Ishikawa (cell line): Measurements from ENCODE around the gene BIN1.

Source experiments
- CEBPB ChIP-seq: IDR thresholded peaks from 2 replicates; pipeline ENCODE4 v1.6.1; 2012
- CREB1 ChIP-seq: IDR thresholded peaks from 2 replicates; pipeline ENCODE4 v1.6.1; 2012; ENCODE audit warnings: low read depth
- EP300 ChIP-seq: IDR thresholded peaks from 2 replicates; pipeline ENCODE4 v1.6.1; 2012; ENCODE audit warnings: borderline replicate concordance
- NFIC ChIP-seq: IDR thresholded peaks from 2 replicates; pipeline ENCODE4 v1.6.1; 2012
- RAD21 ChIP-seq: IDR thresholded peaks from 2 replicates; pipeline ENCODE4 v1.6.1; 2012; ENCODE audit warnings: low read depth
- REST ChIP-seq: IDR thresholded peaks from 2 replicates; pipeline ENCODE4 v1.6.1; 2012; ENCODE audit warnings: low read depth, mild to moderate bottlenecking
- TAF1 ChIP-seq: IDR thresholded peaks from 2 replicates; pipeline ENCODE4 v1.6.1; 2012; ENCODE audit warnings: low read depth, mild to moderate bottlenecking
- TEAD4 ChIP-seq: IDR thresholded peaks from 2 replicates; pipeline ENCODE4 v1.6.1; 2012
- USF1 ChIP-seq: IDR thresholded peaks from 2 replicates; pipeline ENCODE4 v1.6.1; 2012
- YY1 ChIP-seq: IDR thresholded peaks from 2 replicates; pipeline ENCODE4 v1.6.1; 2012; ENCODE audit warnings: low read depth
- ZBTB7A ChIP-seq: IDR thresholded peaks from 2 replicates; pipeline ENCODE4 v1.6.1; 2012; ENCODE audit warnings: low read depth

GRCh38 chr2:127012868-127013267 lies 94.1 kb downstream of the BIN1 start:
- no peak for TF ChIP-seq CEBPB
- no peak for TF ChIP-seq EP300
- TF ChIP-seq YY1 = no peak
- TF ChIP-seq USF1 = no peak
- TF ChIP-seq TEAD4 = no peak
- no peak for TF ChIP-seq NFIC
- TF ChIP-seq RAD21 = no peak
- no peak for TF ChIP-seq TAF1
- no peak for TF ChIP-seq CREB1
- TF ChIP-seq ZBTB7A = no peak
- no peak for TF ChIP-seq REST
